GM12892 (cell line): Measurements from ENCODE around the gene HIPK4.

Experiments used
- POLR2A ChIP-seq: IDR thresholded peaks from 2 replicates; pipeline ENCODE4 v1.6.1; 2011; ENCODE audit warnings: low read depth, low read length, control low read depth
- POLR2AphosphoS5 ChIP-seq: IDR thresholded peaks from 2 replicates; pipeline ENCODE4 v1.6.1; 2011; ENCODE audit warnings: low read depth, low read length, control low read depth

GRCh38 chr19:40356681-40357595 lies 33.0 kb downstream of the HIPK4 start:
- TF ChIP-seq POLR2AphosphoS5 (no peak), POLR2A (no peak)
